NCI-H1694 (cell line): Measurements from ENCODE around the gene EBF3.

Experiments
- DNase-seq: peaks from one replicate; lab custom pipeline; 2025; lab: John Stamatoyannopoulos, UW

Gene EBF3

GRCh38 chr10:129963641-129964501 lies at the start of gene EBF3:
TSS of gene EBF3 (minus strand) at chr10:129964274. CDS start at chr10:129963768, 506 bp downstream.
- DNase-seq = no peak

- no peak for DNase-seq
Measured at GRCh38 chr10:130013335-130014262, 49.5 kb upstream of the EBF3 start.

GRCh38 chr10:130012129-130012528 lies 48.1 kb upstream of the EBF3 start:
- DNase-seq = no peak

- DNase-seq = no peak
Measured at GRCh38 chr10:130010653-130011052, 46.6 kb upstream of the EBF3 start.

- no peak for DNase-seq
Measured at GRCh38 chr10:130009228-130009627, 45.2 kb upstream of the EBF3 start.

- no peak for DNase-seq
Measured at GRCh38 chr10:130003787-130004613, 39.9 kb upstream of the EBF3 start.

DNA sequence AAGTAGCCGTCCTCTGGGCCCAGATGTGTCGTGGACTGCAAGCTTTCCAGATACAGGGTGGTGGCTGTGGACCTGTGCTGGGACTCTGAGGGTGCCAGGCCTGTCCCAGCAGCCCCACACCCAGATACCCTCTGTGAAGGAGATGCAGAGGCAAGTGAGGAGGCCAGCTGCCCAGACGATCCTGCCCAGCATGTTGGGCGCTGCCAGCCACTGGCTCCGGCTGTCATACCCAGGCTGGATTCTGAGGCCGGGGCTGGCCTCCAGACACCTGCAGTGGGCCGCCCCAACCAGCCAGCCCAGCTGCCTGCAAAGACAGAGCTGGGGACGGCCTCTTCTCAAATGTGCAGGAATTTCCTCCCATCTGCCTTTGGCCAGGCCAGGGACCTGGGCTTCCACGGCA lies 39.1 kb upstream of the EBF3 start:
- DNase-seq = no peak

DNA sequence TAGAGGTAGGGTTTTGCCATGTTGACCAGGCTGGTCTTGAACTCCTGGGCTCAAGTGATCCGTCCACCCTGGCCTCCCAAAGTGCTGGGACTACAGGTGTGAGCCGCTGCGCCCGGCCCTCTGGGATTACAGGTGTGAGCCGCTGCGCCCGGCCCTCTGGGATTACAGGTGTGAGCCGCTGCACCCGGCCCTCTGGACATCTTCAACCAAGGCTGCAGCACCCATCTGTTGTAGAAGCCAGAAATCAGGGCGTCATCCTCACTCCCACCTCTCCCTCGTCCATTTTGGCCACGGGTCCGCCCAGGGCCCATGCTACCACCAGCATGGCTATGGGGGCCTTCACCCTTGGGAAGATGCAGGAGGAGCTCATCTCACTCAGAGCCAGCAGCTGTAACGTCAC lies 38.5 kb upstream of the EBF3 start:
- no peak for DNase-seq

DNA sequence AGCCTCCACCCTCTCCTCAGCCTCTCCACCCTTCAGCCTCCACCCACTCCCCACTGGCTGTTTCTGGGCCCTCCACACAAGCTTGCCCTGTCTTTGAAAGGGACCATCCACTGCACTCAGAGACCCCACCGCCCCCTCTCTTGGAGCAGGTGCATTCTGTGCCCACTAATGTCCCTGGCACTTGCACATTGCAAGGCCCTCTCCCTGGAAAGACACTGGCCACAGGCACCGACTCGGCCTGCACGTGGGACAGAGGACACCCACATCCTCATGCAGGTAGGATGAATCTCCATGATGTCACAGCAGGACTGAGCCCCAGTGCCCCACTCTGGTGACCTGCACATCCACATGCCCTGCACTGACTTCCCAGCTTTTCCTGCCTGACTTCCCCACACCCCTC lies 36.8 kb upstream of the EBF3 start:
- no peak for DNase-seq

DNA sequence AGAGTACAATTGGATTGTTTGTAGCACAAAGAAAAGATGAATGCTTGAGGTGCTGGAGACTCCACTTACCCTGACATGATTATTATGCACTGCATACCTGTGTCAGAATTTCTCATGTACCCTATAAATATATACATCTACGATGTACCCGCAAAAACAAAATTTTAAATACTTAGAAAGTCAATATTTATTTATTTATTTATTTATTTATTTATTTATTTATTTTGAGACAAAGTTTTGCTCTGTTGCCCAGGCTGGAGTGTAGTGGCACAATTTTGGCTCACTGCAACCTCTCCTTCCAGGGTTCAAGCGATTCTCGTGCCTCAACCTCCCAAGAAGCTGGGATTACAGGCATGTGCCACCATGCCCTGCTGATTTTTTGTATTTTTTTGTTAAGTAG lies 35.1 kb upstream of the EBF3 start:
- DNase-seq = no peak

GRCh38 chr10:129993621-129994020 lies 29.5 kb upstream of the EBF3 start:
- no peak for DNase-seq

- DNase-seq = no peak
Measured at GRCh38 chr10:129992356-129992755, 28.3 kb upstream of the EBF3 start.

DNA sequence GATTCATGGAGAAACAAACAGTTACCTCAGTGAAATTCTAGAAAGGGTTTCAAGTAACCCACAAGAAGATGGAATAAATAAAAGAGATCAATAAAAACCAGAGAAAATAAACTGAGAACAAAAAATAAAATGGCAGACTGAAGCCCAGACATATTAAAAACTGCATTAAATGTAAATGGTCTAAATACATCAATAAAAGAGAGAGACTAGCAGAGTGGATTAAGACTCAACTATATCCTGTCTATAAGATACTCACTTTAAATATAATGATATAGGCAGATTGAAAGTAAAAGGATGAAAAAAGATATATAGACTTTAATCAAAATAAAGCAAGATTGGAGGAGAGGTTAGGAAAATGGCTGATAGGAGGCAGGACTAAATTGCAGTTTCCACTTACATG lies 18.8 kb upstream of the EBF3 start:
- no peak for DNase-seq

GRCh38 chr10:129978980-129979379 lies 14.9 kb upstream of the EBF3 start:
- DNase-seq = no peak

DNA sequence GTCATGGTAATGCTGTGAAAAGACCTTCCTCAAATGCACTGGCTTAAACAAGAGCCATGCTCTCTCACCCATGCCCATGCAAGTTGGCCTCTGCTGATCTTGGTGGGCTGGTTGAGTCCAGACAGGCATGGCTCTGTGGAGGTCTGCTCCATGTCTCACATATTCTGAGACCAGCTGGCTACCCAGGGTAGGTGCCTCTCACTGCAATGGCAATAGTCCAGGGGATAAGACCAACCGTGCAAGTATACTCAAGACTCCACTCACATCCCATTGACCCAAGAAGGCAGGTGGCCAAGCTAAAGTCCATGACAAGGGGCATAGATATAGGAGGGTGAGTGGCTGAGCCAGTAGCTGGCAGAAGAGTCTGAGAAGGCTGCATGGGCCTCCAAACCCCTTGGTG lies 14.2 kb upstream of the EBF3 start:
- DNase-seq = no peak

DNA sequence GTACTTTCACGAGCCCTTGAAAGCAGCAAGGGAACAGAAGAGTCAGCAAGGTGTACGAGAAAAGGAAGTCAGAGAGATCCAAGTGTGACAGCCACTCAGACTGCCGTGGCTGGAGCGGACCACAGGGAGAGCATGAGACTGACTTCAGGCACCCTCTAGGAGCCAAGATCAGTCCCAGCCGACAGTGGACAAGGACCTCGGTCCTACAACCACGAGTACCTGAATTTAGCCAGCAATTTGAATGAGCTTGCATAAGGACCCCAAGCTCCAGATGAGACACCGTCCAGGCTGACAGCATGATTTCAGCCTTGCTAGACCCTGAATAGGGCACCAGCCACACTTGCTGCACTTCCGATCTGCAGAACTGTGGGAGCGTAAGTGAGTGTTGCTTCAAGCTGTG lies 13.7 kb upstream of the EBF3 start:
- DNase-seq = no peak

DNA sequence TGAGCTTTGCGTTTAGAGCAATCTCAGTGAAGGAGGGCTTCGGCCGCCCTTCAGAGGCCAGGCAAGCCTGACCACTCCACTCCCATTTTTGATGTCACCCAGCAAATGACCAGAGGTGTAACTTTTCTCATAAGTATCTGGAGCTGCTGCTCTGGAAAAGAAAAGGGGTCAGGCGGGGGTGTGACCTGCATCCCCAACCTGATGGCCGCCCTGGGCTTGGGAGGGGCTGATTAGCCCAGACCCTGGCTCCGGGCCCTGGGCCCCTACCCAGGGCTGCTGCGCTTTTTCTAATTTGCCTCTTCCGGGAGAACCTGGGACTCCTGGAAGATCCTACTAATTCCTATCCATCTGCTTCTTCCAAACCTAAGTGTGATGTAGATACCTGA lies 9.6 kb upstream of the EBF3 start:
- no peak for DNase-seq

DNA sequence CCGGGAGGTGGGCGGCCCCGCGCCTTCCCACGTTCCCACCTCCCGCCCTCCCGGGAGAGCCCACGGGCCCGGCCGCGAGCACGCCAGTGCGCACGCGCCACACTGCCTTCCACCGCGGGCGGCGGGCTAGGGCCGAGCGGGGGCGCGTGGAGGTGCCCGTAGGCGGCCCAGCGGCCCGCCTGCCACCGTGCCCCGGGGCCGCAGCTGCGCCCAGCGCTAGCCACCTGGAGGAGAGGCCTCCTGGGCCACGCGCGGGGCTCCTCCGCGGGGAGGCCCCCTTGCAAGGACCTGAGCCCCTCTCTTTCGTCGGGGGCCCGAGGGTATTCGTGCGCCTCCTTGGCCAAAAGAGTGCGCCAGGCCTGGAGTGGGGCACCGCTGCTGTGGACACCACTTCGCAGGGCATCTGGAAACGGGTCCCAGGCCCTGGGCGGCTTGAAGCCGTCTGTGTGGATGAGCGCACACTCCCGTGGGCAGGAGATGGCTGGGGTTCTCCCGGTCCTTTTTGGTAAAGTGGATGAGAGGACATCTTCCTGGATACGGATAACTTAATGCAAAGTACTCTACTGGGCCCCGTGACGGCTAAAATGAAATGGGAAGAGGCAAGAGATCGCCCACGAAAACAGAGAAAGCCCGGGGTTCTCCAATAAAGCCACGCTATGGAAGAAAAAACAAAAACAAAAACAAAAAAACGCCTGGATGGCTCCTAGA lies 9.0 kb upstream of the EBF3 start:
- DNase-seq = no peak

- no peak for DNase-seq
Measured at GRCh38 chr10:129972145-129972965, 8.3 kb upstream of the EBF3 start.

- DNase-seq = no peak
Measured at GRCh38 chr10:129971381-129972144, 7.5 kb upstream of the EBF3 start.
